Measurements from ENCODE around the gene MAP2K6.

Gene MAP2K6

DNA sequence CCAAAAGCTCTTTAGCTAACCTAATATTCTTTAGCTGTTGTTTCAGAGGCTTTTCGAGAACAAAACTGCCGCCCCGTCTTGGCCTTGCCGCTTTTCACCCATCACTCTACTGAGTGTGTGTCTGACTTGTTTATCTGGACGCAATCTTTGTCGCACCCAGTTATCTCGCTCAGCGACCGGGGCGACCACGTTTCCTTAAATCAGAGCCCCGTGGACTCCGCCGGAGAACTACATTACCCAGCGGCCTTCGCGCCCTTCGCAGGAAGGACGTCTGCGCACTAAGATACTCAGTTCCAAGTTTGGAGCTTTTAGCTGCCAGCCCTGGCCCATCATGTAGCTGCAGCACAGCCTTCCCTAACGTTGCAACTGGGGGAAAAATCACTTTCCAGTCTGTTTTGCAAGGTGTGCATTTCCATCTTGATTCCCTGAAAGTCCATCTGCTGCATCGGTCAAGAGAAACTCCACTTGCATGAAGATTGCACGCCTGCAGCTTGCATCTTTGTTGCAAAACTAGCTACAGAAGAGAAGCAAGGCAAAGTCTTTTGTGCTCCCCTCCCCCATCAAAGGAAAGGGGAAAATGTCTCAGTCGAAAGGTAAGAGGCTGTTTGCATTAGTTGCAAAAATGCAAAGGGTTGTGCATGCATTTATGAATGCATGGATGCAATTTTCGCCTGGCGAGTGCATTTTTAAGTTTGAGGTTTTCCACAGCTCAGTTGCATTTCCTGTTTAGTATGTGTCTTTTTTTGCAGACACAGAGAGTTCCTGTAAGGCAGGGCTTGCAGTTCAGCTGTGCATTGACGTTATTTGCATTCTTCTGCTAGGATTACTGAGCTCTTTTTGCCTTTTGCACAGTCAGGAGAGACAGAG, at the start of gene MAP2K6:
MAP2K6 (plus strand) TSS at position 290 of the 867 bp plus-strand sequence; CDS start at position 578, 288 bp downstream.
- peak; percentile 42 for DNase-seq (ENCODE audit: low spot score)

- DNase-seq (ENCODE audit: low spot score) = no peak
These were observed 47.2 kb upstream of the MAP2K6 start for GRCh38 chr17:69367298-69367697.

GRCh38 chr17:69373069-69373468, 41.4 kb upstream of the MAP2K6 start:
- no peak for DNase-seq (ENCODE audit: low spot score)

DNA sequence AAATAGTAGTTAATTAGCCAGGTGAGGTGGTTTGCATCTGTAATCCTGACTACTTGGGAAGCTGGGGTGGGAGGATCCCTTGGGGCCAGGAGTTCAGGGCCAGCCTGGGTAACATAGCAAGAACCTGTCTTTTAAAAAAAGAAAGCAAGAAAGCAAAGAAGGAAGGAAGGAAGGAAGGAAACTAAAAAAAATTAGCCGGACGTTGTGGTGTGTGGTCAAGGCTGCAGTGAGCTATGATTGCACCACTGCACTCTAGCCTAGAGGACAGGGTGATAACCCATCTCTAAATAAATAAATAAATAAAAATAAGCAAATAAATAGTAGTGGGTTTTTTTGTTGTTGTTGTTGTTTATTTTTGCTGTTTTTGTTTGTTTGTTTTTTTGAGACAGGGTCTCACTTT, 39.3 kb upstream of the MAP2K6 start:
- no peak for DNase-seq (ENCODE audit: low spot score)

GRCh38 chr17:69388822-69389442, 25.6 kb upstream of the MAP2K6 start:
- no peak for DNase-seq (ENCODE audit: low spot score)

- DNase-seq (ENCODE audit: low spot score) = no peak
These were observed 23.5 kb upstream of the MAP2K6 start for GRCh38 chr17:69390795-69391501.

DNA sequence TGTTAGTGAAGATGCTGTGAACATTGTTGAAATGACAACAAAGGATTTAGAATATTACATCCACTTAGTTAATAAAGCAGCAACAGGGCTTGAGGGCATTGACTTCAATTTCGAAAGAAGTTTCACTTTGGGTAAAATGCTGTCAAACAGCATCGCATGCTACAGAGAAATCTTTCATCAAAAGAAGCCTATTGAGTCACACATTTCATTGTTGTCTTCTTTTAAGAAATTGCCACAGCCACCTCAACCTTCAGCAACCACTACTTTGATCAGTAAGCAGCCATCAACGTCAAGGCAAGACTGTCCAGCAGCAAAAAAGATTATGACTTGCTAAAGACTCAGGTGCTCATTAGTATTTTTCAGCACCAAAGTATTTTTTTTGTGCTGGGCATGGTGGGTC, 13.2 kb upstream of the MAP2K6 start:
- DNase-seq (ENCODE audit: low spot score) = no peak

DNA sequence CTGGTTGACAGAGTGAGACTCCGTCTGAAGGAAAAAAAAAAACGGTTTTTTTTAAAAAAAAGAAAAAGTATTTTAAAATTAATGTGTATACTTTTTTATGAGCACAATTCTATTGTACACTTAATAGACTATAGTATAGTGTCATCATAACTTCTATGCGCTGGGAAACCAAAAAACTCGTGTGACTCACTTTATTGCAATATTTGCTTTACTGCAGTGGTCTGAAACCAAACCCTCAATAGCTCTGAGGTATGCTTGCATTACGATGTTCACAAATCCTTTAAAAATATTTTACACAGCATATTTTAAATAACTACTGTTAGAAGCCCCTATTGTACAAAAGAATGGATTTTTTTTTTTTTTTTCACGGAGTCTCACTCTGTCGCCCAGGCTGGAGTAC, 12.4 kb upstream of the MAP2K6 start:
- no peak for DNase-seq (ENCODE audit: low spot score)

- no peak for DNase-seq (ENCODE audit: low spot score)
These were observed 10.1 kb upstream of the MAP2K6 start for GRCh38 chr17:69404399-69404798.

GRCh38 chr17:69405096-69405495, 9.4 kb upstream of the MAP2K6 start:
- DNase-seq (ENCODE audit: low spot score) = no peak

- no peak for DNase-seq (ENCODE audit: low spot score)
These were observed 7.6 kb upstream of the MAP2K6 start for GRCh38 chr17:69406941-69407340.

GRCh38 chr17:69407759-69408158, 6.7 kb upstream of the MAP2K6 start:
- no peak for DNase-seq (ENCODE audit: low spot score)

DNA sequence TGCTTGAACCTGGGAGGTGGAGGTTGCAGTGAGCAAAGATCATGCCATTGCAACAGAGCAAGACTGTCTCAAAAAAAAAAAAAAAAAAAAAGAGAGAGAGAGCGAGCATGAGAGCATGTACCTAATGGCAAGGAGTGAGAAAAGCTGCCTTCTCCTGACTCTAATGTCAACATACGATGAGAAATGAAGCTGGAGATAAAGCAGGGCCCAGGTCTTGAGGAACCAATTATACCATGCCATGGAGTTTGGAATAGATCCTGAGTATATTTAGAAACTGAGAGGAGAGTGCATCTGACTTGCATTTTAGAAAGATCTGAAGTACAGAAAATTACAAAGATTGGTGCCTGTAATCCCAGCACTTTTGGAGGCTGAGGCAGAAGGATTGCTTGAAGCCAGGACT, 3.8 kb upstream of the MAP2K6 start:
- DNase-seq (ENCODE audit: low spot score) = no peak

DNA sequence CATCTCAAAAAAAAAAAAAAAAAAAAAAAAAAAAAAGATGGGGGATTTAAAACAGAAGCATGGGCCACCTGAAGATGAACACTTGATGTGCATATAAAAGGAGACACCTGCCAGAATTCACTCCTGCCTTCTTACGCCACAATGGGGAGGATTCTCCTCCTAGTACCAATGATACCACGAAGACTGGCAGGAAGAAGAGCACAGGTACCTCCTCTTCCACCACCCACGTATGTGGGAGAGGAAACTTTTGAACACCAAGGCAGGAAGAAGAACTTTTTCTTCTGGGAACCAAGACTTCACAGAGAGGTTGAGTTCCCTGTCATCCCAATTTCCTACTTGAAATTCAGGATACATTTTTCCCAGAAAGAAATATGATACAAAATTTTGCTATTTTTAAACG, 2.7 kb upstream of the MAP2K6 start:
- DNase-seq (ENCODE audit: low spot score) = no peak

GRCh38 chr17:69412251-69412671, 2.2 kb upstream of the MAP2K6 start:
- no peak for DNase-seq (ENCODE audit: low spot score)

DNA sequence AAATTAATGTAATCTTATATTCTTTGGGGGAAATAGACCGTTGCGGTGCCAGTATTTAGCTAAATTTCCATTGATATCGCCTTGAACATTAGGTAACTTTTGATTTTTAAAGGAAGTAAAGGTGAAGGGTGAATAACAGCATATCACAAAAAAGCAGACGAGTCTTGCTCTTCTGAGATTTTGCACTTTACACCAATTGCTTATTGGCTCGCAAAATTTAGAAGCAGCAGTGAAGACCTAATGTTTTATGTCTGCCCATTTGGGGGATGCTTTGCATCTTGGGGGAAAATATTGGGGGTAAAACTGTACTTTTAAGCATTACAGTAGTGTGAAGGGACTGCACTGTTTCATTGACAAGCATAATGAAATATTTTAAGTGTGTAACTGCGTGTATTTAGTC, 934 bp downstream of the MAP2K6 start:
- no peak for DNase-seq (ENCODE audit: low spot score)

DNA sequence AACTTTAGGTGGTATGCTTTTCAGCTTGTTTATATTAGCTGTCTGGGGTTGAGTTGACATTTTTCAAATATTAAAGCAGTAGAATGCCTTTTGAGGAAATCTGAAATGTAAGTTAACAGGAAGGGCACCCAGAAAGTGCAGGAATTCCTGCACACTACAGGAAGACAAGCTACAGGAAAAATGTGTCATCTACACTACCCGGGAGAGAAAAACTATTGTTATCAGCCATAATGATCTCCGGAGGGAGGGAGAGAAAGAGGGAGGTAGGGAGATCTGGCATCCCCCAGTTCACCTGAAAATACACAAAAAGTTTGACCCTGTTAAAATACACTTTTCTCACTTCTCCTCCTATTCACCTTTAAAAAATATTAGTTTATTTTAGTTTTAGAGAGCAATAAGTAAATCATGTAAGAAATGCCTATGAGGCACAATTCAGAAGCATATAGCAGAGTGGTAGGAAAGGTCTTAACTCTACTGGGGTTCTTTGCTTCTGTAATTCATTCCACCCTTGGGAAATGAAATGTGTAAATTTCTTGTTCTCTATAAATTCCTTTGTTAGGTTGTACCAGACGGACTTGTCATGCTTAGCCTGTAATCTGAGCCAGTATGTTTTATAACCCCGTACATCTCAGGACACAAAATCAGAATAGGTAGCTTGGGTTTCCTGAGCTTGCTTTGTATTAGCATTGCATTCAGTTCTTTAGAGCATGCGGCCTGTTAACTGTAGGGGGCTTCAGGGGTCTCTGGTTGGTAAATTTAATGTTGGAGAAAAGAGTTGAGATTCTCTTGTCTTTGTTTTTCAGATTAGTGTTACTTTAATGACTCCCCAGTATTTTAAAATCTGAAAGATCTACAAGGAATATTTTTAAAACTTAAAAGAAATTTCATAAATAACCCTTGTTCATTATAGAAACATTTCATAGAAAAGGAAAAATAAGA, 3.3 kb downstream of the MAP2K6 start:
- DNase-seq (ENCODE audit: low spot score) = no peak

- no peak for DNase-seq (ENCODE audit: low spot score)
These were observed 4.0 kb downstream of the MAP2K6 start for GRCh38 chr17:69418535-69418934.

DNA sequence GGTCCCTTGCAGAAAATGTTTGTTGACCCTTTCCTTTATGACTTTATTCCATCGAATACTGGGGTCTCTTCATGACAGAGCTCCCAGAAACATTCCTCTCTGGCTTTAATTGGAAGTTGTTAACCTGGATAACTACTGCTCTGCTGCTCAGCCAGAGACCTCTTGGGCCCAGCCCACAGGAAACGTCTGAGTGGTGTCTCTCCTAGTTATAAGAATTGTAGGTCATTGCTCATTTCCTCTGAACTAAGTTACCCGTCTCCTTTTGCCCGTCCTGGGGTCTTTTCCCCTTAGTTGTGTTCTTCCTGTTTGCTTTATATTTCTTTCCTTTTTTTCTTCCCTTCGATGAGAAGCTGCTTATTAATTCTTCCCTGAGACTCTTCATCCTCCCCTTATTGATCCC, 9.0 kb downstream of the MAP2K6 start:
- no peak for DNase-seq (ENCODE audit: low spot score)

GRCh38 chr17:69424287-69425041, 10.0 kb downstream of the MAP2K6 start:
- no peak for DNase-seq (ENCODE audit: low spot score)

DNA sequence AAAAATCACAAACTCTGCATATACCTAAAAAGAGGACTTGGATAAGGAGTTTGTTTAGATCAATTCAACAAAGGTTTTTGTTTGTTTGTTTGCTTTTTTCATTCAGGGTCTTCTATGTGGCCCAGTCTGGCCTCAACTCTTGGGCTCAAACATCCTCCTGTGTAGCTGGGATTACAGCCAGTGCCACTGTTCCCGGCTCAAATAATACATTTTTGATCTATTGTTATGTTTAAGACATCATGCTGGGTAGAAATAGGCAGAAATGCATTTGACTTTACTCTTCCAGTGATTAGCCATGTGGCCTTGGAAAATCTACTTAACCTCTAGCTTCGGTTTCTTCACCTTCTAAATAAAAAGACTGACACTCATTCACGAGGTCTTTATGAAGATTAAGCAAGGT, 11.5 kb downstream of the MAP2K6 start:
- DNase-seq (ENCODE audit: low spot score) = no peak
